ENCODE measurements around the gene CA12. TPM values are rescaled to one million over a fixed set of nuclear protein-coding genes. Genes with fewer than 3 reads are reported as not detected.
"Not testable (repeated sequence)": the region's sequence is repeated elsewhere in the genome, so short reads cannot be mapped to it uniquely, and the experiment has no call there.

CA12 gene
- total RNA-seq, 2 experiments from 2014 or later = not detected

GRCh38 chr15:63420333-63420747, 38.7 kb upstream of the CA12 start:
- H3K4me3 ChIP-seq (ENCODE audit: low read length) = no peak overlapping the region
- ChIA-PET CTCF (no interaction called here), POLR2A (no interaction called here)
- Mint-ChIP-seq H3K4me1 (ENCODE audit: low read depth) (no peaks in the 10 kb centered on the region), H3K27me3 (no peaks in the 10 kb centered on the region), H3K4me3 (no peak overlapping the region), H3K36me3 (ENCODE audit: low read depth) (no peaks in the 10 kb centered on the region), H3K9me3 (no peaks in the 10 kb centered on the region), H3K27ac (no peak overlapping the region)
- H3K9me3 ChIP-seq (ENCODE audit: control insufficient read depth in 1 of 2, insufficient read depth in 1 of 2, low read length in 2 of 2) = peaks cover 0 to 3% of the 10 kb centered on the region in 2 experiments
- no peak for TF ChIP-seq CTCF (IDR thresholded peaks at IDR 0.05)
- no peak overlapping the region for H3K27ac ChIP-seq (ENCODE audit: low read depth in 1 of 2, low read length in 2 of 2)
- no peak for DNase-seq
- no peak for ATAC-seq (ENCODE audit: poor library complexity)
- H3K27me3 ChIP-seq (ENCODE audit: control insufficient read depth in 1 of 2, insufficient read depth in 2 of 2, low read length in 2 of 2) = no peaks in the 10 kb centered on the region
- no peaks in the 10 kb centered on the region for H3K4me1 ChIP-seq (ENCODE audit: insufficient read depth, low read length)
- intact Hi-C loops (cut with DNase I, micrococcal nuclease) = no loop called here
- H3K36me3 ChIP-seq (ENCODE audit: insufficient read depth, low read length) = no peaks in the 10 kb centered on the region

GRCh38 chr15:63418811-63419210, 37.2 kb upstream of the CA12 start:
- no peaks in the 10 kb centered on the region for H3K27me3 ChIP-seq (ENCODE audit: control insufficient read depth in 1 of 2, insufficient read depth in 2 of 2, low read length in 2 of 2)
- Mint-ChIP-seq H3K27ac (no peak overlapping the region), H3K4me1 (ENCODE audit: low read depth) (peaks cover 9% of the 10 kb centered on the region), H3K4me3 (no peak overlapping the region), H3K36me3 (ENCODE audit: low read depth) (no peaks in the 10 kb centered on the region), H3K27me3 (no peaks in the 10 kb centered on the region), H3K9me3 (no peaks in the 10 kb centered on the region)
- H3K9me3 ChIP-seq (ENCODE audit: control insufficient read depth in 1 of 2, insufficient read depth in 1 of 2, low read length in 2 of 2) = peaks cover 0 to 3% of the 10 kb centered on the region in 2 experiments
- POLR2A ChIA-PET = no interaction called here
- TF ChIP-seq CTCF (IDR thresholded peaks at IDR 0.05) = no peak
- CTCF ChIA-PET = no interaction called here
- ATAC-seq (ENCODE audit: poor library complexity) (no peak), DNase-seq (no peak)
- no peak overlapping the region for H3K27ac ChIP-seq (ENCODE audit: low read depth in 1 of 2, low read length in 2 of 2)
- no peaks in the 10 kb centered on the region for H3K36me3 ChIP-seq (ENCODE audit: insufficient read depth, low read length)
- peaks cover 4% of the 10 kb centered on the region for H3K4me1 ChIP-seq (ENCODE audit: insufficient read depth, low read length)
- no peak overlapping the region for H3K4me3 ChIP-seq (ENCODE audit: low read length)
- intact Hi-C loops (cut with DNase I, micrococcal nuclease) = no loop called here

GRCh38 chr15:63417721-63418120, 36.1 kb upstream of the CA12 start:
- DNase-seq = no peak
- H3K4me1 ChIP-seq (ENCODE audit: insufficient read depth, low read length) = peaks cover 4% of the 10 kb centered on the region
- no peak overlapping the region for H3K4me3 Mint-ChIP-seq
- H3K27ac ChIP-seq (ENCODE audit: low read depth in 1 of 2, low read length in 2 of 2) = no peak overlapping the region
- no peak for ATAC-seq (ENCODE audit: poor library complexity)
- H3K36me3 Mint-ChIP-seq (ENCODE audit: low read depth) = no peaks in the 10 kb centered on the region
- no peak for TF ChIP-seq CTCF (IDR thresholded peaks at IDR 0.05)
- H3K27ac Mint-ChIP-seq = no peak overlapping the region
- peaks cover 9% of the 10 kb centered on the region for H3K4me1 Mint-ChIP-seq (ENCODE audit: low read depth)
- peaks cover 0 to 4% of the 10 kb centered on the region in 2 experiments for H3K27me3 ChIP-seq (ENCODE audit: control insufficient read depth in 1 of 2, insufficient read depth in 2 of 2, low read length in 2 of 2)
- no peaks in the 10 kb centered on the region for H3K9me3 Mint-ChIP-seq
- H3K27me3 Mint-ChIP-seq = no peaks in the 10 kb centered on the region
- POLR2A ChIA-PET = interaction anchor here (0.7 kb wide), 1 partner anchor 582 kb away, joined by 3 read pairs; no protein-coding TSS in a partner anchor
- no peak overlapping the region for H3K4me3 ChIP-seq (ENCODE audit: low read length)
- CTCF ChIA-PET = no interaction called here
- intact Hi-C loops (cut with DNase I, micrococcal nuclease) = no loop called here
- no peaks in the 10 kb centered on the region for H3K36me3 ChIP-seq (ENCODE audit: insufficient read depth, low read length)
- H3K9me3 ChIP-seq (ENCODE audit: control insufficient read depth in 1 of 2, insufficient read depth in 1 of 2, low read length in 2 of 2) = peaks cover 0 to 3% of the 10 kb centered on the region in 2 experiments

- H3K27me3 Mint-ChIP-seq; DNase-seq; H3K9me3 Mint-ChIP-seq; H3K4me3 Mint-ChIP-seq; H3K4me1 ChIP-seq (ENCODE audit: insufficient read depth, low read length); ATAC-seq (ENCODE audit: poor library complexity); H3K36me3 ChIP-seq (ENCODE audit: insufficient read depth, low read length); CTCF ChIA-PET; H3K27me3 ChIP-seq (ENCODE audit: control insufficient read depth in 1 of 2, insufficient read depth in 2 of 2, low read length in 2 of 2); H3K9me3 ChIP-seq (ENCODE audit: control insufficient read depth in 1 of 2, insufficient read depth in 1 of 2, low read length in 2 of 2); H3K27ac Mint-ChIP-seq; H3K36me3 Mint-ChIP-seq (ENCODE audit: low read depth); H3K27ac ChIP-seq (ENCODE audit: low read depth in 1 of 2, low read length in 2 of 2); H3K4me3 ChIP-seq (ENCODE audit: low read length); intact Hi-C loops (cut with DNase I, micrococcal nuclease); H3K4me1 Mint-ChIP-seq (ENCODE audit: low read depth): not testable (repeated sequence)
- POLR2A ChIA-PET = interaction anchor here (0.7 kb wide), 1 partner anchor 582 kb away, joined by 3 read pairs; no protein-coding TSS in a partner anchor
These were observed 35.6 kb upstream of the CA12 start for GRCh38 chr15:63417274-63417673.
